AG09309 (cell line): ENCODE data around the gene A4GALT.
A peak's percentile ranks its signal among the peaks of the same experiment; 100 is the strongest.

Source experiments
- DNase-seq: peaks from one replicate; pipeline ENCODE4 v3.0.0-alpha.2; 2010; ENCODE audit warnings: low read depth
- H3K4me3 ChIP-seq: 2 replicates; pipeline ENCODE4 v1.5.1; 2011; ENCODE audit warnings: mild to moderate bottlenecking, low read depth, low read length, moderate library complexity; ENCODE audit not compliant: control insufficient read depth
- TF ChIP-seq, protein P1 (sequence below): IDR thresholded peaks from 2 replicates; pipeline ENCODE4 v1.5.1; 2011; ENCODE audit warnings: mild to moderate bottlenecking, low read depth, low read length, inconsistent platforms; ENCODE audit not compliant: insufficient read depth, control insufficient read depth; ENCODE audit errors: missing control alignments

Gene A4GALT

DNA sequence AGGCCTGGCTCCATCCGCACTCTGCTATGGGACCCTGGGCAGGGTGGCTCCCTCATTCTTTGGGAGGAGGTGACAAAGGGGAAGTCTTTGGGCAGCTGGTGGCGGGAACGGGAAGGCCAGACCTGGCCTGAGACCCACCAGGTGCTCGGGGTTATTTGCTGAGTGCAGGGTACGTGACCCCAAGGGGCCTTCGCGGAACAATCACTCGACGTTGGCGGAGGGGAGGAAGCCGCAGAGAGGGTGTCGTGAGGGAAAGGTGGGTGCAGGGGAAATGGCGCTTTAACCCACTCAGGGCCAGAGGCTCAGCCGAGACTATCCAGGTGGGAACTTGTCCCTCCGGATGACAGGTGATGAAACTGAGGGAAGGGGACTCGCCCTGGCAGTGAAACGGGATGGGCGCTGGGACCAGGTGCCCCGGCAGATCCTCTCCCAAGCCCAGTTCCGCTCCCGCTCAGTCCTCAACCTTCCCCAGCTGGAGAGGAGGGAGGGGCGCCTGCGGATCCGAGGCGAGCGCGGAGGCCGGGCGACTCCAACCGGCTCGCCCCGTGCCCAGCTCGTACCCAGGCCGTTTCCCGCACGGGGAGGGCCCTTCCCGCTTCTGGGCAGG lies 911 bp downstream of the A4GALT start:
- TF ChIP-seq, protein P1, sequence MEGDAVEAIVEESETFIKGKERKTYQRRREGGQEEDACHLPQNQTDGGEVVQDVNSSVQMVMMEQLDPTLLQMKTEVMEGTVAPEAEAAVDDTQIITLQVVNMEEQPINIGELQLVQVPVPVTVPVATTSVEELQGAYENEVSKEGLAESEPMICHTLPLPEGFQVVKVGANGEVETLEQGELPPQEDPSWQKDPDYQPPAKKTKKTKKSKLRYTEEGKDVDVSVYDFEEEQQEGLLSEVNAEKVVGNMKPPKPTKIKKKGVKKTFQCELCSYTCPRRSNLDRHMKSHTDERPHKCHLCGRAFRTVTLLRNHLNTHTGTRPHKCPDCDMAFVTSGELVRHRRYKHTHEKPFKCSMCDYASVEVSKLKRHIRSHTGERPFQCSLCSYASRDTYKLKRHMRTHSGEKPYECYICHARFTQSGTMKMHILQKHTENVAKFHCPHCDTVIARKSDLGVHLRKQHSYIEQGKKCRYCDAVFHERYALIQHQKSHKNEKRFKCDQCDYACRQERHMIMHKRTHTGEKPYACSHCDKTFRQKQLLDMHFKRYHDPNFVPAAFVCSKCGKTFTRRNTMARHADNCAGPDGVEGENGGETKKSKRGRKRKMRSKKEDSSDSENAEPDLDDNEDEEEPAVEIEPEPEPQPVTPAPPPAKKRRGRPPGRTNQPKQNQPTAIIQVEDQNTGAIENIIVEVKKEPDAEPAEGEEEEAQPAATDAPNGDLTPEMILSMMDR = no peak
- H3K4me3 ChIP-seq = peak overlapping the region; percentile 47
- no peak for DNase-seq

DNA sequence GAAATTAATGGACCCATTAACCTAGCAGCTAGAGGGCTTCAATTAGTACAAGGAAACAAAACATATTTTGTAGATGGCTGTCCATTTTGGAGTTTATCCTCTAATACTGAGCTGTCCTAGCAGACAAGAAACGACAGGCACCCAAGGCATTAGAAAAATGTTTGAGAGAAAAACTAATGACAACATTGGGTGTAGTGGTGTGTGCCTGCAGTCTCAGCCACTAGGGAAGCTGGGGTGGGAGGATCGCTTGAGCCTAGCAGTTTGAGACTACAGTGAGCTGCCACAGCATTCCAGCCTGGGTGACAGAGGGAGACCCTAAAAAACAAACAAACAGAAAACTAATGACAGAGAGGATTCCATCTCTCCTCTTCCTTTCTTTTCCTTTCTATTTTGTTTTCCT lies 1.5 kb downstream of the A4GALT start:
- no peak for DNase-seq
- no peak overlapping the region for H3K4me3 ChIP-seq
- TF ChIP-seq, protein P1 = no peak

DNA sequence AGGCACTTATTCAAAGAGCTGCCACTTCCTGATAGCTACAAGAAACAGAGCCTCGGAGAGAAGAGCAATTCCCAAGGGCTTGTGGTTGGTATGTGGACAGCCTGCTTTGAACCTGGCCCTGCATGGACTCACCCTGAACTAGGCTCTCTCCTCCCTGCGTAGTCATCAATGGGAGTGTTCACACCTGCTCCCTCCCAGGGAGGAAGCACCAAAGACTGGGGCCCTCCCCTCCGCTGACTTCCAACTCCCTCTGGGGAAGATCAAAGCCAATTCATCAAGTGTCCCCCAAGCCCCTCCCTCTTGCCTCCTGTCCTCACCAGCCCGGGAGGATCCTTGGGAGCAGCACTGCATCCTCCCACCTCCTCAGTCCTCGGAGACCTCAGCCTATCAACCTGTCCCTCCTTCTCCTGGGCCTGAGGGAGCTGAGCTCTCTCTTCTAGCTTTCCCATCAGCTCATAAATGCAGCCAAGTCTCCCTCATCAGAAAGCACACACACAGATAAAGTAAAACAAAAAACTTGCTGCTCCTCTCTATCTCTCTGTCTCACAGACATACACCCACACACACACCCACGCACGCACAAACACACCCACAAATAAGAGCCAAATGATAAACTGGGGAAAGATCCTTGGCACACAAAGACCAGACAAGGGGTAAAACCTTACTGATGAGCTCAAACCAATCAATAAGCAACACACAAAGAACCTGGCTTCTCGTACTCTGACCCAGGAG lies 3.3 kb downstream of the A4GALT start:
- no peak overlapping the region for H3K4me3 ChIP-seq
- TF ChIP-seq, protein P1 = no peak
- DNase-seq = no peak

DNA sequence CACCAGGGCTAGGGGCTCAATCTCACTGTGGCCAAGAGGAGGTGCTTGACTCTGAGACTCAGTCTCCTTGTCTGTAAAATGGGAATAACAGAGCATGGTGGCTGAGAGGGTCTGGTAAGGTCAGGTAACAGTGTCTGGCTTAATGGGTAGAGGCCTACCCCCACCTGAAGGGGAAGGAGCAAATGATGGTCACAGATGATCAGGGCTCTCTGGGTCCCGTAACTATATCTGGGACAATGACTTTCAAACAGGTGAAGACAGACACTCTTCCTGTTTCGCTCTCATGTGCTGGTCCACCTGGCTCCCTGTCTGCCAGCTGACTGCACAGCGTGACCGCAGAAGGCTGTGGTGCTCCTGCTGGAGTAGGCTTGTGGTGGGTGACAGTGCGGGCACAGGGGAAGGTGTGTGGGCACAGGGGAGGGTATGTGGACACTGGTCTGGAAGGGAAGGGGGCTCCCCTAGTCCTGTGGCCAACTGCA lies 4.0 kb downstream of the A4GALT start:
- H3K4me3 ChIP-seq = no peak overlapping the region
- no peak for DNase-seq

DNA sequence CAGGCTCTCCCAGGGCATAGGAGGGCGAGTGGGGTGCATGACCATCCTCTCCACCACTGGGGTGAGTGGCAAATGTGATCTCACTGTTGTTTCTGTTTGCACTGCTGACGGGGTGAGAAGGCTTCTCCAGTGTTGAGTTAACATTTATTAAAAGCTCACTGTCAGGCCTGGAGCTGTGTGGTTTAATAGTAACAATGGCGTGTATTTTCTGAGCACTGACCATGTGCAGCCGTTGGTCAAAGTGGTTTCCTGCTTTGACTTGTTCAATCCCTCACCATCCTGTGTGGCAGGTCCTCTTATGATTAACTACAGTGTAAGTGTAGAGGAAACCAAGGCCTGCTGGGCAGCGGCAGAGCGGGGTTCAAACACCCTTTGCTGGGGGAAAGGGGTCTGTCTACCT lies 4.4 kb downstream of the A4GALT start:
- no peak for DNase-seq
- TF ChIP-seq, protein P1 = no peak
- no peak overlapping the region for H3K4me3 ChIP-seq

More for the DNA sequence above, 4.0 kb downstream of the A4GALT start:
- TF ChIP-seq, protein P1 = no peak

DNA sequence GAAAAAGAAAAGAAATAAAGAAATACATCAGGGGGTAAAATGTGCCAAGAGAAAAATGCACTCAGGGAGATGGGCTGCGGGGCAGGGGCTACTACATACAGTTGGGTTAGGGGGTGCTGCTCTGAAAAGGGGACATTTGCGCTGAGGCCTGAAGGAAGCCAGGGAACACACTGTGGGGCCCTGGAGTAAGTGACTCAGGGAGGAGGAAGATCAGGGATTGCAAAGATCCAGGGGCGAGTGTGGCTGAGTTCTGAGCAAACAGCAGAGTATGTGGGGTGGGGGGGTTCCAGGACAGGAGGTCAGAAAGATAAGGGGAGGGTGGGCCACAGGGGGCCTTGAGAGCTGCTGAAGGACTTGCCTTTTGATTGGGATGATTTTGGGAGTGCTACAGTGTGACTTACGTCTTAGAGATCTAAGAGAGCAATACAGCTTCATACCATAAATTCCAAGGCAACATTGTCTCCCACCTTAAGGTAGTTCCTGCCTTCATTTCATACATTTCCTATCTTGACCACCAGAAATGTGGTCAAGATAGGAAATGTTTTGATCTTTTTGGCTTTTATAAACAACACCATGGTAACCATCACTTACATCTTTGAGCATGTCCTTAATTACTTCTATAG lies 5.8 kb downstream of the A4GALT start:
- TF ChIP-seq, protein P1 = no peak
- no peak for DNase-seq
- H3K4me3 ChIP-seq = no peak overlapping the region
